Measurements from ENCODE around the gene RNF150.

The RNF150 gene

GRCh38 chr4:140969296-140969695 lies 164.0 kb downstream of the RNF150 start:
- no peak for DNase-seq

DNA sequence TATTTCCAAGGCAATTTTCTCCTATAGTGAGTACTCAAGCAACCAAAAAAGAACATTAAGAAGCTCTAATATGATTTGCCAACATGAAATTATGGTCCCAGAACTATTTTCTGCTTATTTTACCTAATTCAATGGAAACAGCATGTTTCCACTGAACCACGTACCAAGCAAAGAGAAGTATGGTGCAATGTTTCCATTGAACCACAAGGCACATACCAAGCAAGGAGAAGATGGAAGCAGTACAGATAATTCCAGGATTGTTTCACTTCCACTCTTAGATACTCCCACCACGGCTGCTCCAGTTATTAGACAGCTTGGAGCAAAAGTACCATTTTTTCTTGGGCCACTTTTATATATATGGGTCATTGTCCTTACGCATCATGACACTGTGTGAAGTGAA lies 164.9 kb downstream of the RNF150 start:
- DNase-seq: no peak

- DNase-seq: no peak
Measured at GRCh38 chr4:140963883-140964282, 169.4 kb downstream of the RNF150 start.

GRCh38 chr4:140955641-140956040 lies 177.6 kb downstream of the RNF150 start:
- DNase-seq: no peak

DNA sequence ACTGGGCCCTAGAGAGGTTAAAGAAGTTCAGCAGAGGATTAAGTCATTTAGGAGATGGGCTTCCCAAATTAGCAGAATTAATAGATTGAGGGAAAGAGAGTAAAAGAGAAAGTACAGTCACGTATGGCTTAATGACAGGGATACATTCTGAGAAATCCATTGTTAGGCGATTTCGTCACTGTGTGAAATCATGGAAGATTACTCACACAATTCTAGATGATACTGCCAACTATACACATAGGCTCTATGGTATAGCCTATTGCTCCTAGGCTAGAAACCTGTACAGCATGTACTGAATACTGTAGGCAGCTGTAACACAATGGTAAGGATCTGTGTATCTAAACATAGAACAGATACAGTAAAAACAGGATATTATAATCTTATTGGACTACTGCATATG lies 180.6 kb downstream of the RNF150 start:
- no peak for DNase-seq

DNA sequence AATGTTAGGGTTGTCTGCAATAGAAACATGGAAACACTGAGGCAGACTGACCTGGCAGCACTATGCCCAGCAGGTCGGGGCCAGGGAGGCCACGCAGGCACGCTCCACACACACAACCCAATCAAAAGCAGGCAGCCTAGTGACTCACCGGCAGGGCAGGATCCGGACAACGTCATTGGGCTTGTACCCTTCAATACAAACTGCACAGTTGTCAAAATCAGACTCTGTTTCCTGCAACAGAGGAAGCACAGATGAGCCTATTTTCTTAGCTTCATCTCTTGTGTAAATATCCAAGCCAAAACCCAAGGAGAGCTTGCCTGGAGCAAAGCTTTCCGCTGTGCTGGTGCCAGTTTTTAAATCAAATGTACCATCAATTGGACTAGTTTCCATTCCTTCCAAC lies 185.8 kb downstream of the RNF150 start:
- no peak for DNase-seq

GRCh38 chr4:140945106-140945505 lies 188.2 kb downstream of the RNF150 start:
- no peak for DNase-seq

- no peak for DNase-seq
Measured at GRCh38 chr4:140944572-140944971, 188.7 kb downstream of the RNF150 start.

DNA sequence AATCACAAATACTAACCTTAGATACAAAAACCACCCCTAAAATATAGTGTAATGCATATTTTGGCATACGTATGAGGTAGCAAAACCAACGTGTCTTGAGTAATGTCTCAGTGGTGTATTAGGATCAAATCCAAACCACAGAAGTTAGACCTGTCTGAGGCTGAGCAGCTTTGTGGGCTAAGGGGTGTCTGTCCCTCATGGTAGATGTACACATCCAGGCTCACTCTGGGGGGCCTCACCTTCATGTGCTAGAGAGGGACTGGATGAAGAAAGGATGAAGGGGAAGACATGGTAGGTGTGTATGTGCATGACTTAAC lies 189.1 kb downstream of the RNF150 start:
- DNase-seq: no peak

DNA sequence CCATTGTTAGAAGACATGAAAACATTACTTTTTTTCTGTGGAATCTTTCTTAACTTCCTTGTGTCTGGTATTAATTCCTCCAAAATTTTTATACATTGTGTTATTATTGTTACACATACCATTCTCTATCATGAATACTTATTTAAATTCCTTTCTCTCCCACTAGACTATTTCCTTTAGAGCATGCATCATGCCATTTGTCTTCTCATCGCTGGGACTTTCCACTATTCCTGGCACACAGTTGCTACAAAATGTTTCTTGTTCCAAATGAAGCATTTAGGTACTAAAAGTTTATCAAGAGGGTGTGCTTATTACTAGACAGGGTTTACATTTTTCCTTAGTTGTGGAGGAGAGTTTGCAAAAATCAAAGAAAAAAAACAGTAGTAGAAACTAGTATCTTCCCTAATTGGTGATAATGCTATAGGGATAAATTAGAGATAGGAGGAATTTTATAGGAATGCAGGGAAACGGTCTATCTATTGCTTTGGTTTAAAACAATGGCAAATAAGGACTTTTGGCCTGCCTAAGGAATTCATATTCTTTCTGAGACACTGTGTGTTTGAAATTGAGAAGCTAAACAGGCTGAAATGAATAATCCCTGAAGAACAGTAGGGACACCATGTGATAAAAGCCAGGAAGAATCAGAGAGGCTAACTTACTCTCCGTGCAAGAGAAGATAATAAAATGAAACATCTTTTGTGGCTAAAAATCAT lies 189.6 kb downstream of the RNF150 start:
- no peak for DNase-seq

DNA sequence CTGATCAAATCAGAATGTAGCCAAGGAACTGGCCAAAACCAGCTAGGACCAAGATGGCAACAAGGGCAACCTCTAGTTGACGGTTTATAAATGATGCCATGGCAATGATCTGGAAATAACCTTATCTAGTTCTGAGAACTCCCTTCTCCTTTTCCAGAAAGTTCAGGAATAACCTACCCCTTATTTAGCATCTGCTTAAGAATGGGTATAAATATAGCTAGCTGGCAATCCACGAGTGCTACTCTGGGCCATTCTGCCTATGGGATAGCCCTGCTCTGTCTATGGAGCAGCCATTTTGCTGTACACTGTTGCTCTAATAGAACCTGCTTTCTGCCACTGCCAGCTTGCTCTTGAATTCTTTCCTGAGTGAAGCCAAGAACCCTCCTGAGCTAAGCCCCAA lies 192.7 kb downstream of the RNF150 start:
- no peak for DNase-seq

GRCh38 chr4:140937866-140938265 lies 195.4 kb downstream of the RNF150 start:
- DNase-seq: no peak

- no peak for DNase-seq
Measured at GRCh38 chr4:140935254-140935653, 198.0 kb downstream of the RNF150 start.

DNA sequence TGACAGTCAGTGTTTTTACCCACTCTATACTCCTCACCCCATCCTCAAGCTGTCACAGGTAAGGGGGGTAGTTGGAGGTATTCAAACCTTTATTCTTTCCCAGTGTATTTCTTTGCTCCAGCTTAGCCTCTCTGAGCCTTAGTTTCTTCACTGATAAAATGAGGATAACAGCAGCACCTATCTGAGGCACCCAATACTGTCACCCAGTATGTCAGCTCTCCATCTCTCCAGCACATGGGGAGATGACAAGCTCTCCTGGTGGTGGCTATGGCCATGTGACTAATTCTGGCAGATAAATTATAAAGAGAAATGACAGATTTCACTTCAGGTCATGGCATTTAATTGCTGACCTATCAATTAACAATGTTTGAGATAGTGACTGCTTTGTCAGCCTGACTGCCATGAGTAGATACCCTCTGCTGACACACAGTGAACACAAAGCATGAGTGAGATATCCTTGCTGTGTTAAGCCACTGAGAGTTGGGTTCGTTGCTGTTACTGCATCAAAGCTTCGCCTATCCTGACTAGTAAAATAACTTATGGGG lies 200.7 kb downstream of the RNF150 start:
- DNase-seq: no peak

- peak; percentile 3 for DNase-seq
Measured at GRCh38 chr4:140931911-140932310, 201.4 kb downstream of the RNF150 start.

DNA sequence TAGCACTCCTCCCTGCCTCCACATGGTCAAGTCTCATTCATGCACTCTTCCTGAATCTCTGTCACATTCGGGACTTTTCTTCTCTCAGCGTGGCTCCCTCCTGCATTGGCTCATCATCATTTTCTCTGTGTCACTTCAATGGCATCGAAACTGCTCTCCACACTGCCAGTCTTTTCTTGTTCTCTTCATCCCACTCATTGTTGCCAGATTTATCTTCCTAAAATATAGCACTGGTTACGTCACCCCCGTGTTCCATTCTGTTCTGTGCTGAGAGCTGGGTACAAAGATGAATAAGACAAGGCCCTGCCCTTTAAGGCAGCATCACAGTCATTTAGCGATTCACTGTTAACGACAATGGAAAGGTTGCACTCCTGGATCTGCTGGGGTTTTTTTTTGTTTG lies 202.7 kb downstream of the RNF150 start:
- DNase-seq: no peak

- DNase-seq: no peak
Measured at GRCh38 chr4:140930011-140930410, 203.3 kb downstream of the RNF150 start.

- DNase-seq: no peak
Measured at GRCh38 chr4:140928880-140929279, 204.4 kb downstream of the RNF150 start.

DNA sequence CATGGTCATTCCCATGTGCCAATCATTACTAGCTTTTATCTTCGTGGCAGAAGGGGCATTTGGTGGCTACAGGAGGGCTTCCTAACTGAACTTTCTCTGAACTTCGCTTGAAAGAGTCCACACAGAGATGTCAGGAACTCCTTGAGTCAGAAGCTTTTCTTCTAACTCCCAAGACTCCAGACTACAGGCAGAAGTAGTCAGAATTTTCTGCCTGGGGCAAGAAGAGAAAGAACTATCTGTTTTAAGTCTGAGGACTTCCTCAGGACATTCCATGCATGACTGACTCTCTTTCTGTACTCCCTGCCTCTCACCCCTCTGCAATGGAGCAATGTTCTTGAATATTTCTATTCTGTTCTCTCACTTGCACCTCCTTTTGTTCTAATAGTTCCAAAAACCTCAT lies 206.6 kb downstream of the RNF150 start:
- no peak for DNase-seq

DNA sequence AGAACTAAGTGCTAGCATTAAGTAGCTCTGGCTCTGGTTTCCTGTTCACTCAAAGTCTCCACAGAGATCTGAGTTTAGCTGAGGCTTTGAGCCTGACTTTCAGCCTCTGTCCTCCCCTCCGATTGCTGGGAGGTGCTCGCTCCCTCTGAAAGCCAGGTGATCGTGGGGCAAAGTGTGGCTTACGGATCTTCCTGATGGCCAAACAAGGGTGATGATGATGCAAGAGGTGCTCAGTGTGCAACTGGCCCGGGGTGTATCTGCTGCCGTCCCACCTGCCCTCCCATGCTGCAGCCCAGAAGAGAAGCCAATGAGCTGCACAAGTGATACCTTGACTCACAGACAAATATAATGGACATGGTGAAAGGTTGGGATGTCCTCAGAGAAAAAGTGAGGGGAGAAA lies 207.9 kb downstream of the RNF150 start:
- no peak for DNase-seq

GRCh38 chr4:140924761-140925392 lies 208.4 kb downstream of the RNF150 start:
- DNase-seq: no peak

- DNase-seq: no peak
Measured at GRCh38 chr4:140906993-140907962, 226.0 kb downstream of the RNF150 start.

DNA sequence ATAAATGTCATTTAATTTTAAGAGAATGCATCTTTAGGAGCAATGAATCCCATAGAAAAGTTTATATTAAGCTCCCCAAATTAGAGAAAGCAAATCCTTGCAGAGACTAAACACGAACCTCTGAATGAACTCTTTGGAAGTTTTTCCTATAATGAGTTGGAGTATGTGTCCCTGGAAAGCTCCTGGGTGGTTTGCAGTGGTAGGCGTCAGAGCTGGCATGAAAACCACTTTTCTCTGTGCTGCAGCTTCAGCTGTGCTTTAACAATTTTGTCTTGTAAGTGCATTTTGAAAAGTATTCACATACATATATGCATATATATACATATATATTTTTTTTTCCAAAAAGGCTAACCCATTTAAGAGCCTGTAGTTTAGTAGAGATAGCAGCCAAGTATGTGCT lies 228.4 kb downstream of the RNF150 start:
- no peak for DNase-seq

Measured in DMS53 (cell line).